Naive thymus-derived CD4-positive, alpha-beta T cell (primary cell): ENCODE data around the gene IL4. TPM values are rescaled to one million over a fixed set of nuclear protein-coding genes. Genes with fewer than 3 reads are reported as not detected.

Source experiments
- ATAC-seq: fragments of 150-1000 bp; cut with Tn5 transposase; 2 replicates; pipeline ENCODE4 v1.10.0; 2021; ENCODE audit warnings: mild to moderate bottlenecking, moderate library complexity
- CTCF ChIA-PET: fragments of 350-600 bp; sonication (Branson Sonifier 250); formaldehyde crosslinking; loops from one replicate; lab custom pipeline; 2021; ENCODE audit warnings: antibody characterized with exemption; lab: Charles Lee
- POLR2A ChIA-PET: fragments of 350-600 bp; sonication (Branson Sonifier 250); formaldehyde crosslinking; loops from one replicate; lab custom pipeline; 2021; ENCODE audit warnings: antibody characterized with exemption, inconsistent platforms; lab: Charles Lee
- DNase-seq, 9 donors: peaks; one replicate each; pipeline versions ENCODE4 v3.0.0 to v3.0.0-alpha.2; 2020 to 2022; ENCODE audit warnings: mixed read lengths in 1 of 9
- H3K27ac ChIP-seq: one replicate; pipeline ENCODE4 v1.7.0; 2013; ENCODE audit warnings: mild to moderate bottlenecking, low read depth, low read length, moderate library complexity
- H3K27me3 ChIP-seq, 2 donors: one replicate each; pipeline ENCODE4 v1.7.0; 2013; ENCODE audit warnings: low read length in 2 of 2, mild to moderate bottlenecking in 2 of 2, moderate library complexity in 2 of 2; ENCODE audit not compliant: control insufficient read depth in 2 of 2, insufficient read depth in 2 of 2
- H3K36me3 ChIP-seq, 3 experiments: 1 replicate in 2 of 3; 2 replicates in 1 of 3; pipeline ENCODE4 v1.7.0; 2013; ENCODE audit warnings: low read length in 3 of 3, mild to moderate bottlenecking in 3 of 3, moderate library complexity in 1 of 3; ENCODE audit not compliant: insufficient read depth in 3 of 3, control insufficient read depth in 2 of 3
- H3K4me1 ChIP-seq, 2 donors: one replicate each; pipeline ENCODE4 v1.7.0; 2013; ENCODE audit warnings: low read length in 2 of 2, mild to moderate bottlenecking in 2 of 2, moderate library complexity in 1 of 2; ENCODE audit not compliant: control insufficient read depth in 2 of 2, insufficient read depth in 2 of 2
- H3K4me3 ChIP-seq: 2 replicates; pipeline ENCODE4 v1.7.0; 2013; ENCODE audit warnings: mild to moderate bottlenecking, low read length
- H3K9me3 ChIP-seq, 3 experiments: 1 replicate in 2 of 3; 2 replicates in 1 of 3; pipeline ENCODE4 v1.7.0; 2013; ENCODE audit warnings: low read length in 3 of 3; ENCODE audit not compliant: control insufficient read depth in 2 of 3
- H3K27ac Mint-ChIP-seq, 9 donors: one replicate each; pipeline ENCODE4 v1.8.0; 2020 to 2022; ENCODE audit warnings: mixed read lengths in 9 of 9, mild to moderate bottlenecking in 8 of 9, moderate library complexity in 5 of 9, inconsistent platforms in 2 of 9
- H3K27me3 Mint-ChIP-seq, 5 donors: one replicate each; pipeline ENCODE4 v1.8.0; 2021 to 2022; ENCODE audit warnings: mixed read lengths in 5 of 5, mild to moderate bottlenecking in 1 of 5
- H3K36me3 Mint-ChIP-seq, 5 donors: one replicate each; pipeline ENCODE4 v1.8.0; 2020 to 2022; ENCODE audit warnings: mixed read lengths in 5 of 5, mild to moderate bottlenecking in 3 of 5, inconsistent platforms in 1 of 5
- H3K4me1 Mint-ChIP-seq, 7 donors: one replicate each; pipeline ENCODE4 v1.8.0; 2020 to 2022; ENCODE audit warnings: mixed read lengths in 7 of 7, mild to moderate bottlenecking in 3 of 7, inconsistent platforms in 1 of 7
- H3K4me3 Mint-ChIP-seq, 10 donors: one replicate each; pipeline ENCODE4 v1.8.0; 2020 to 2022; ENCODE audit warnings: mild to moderate bottlenecking in 10 of 10, mixed read lengths in 10 of 10, moderate library complexity in 6 of 10, inconsistent platforms in 2 of 10
- H3K9me3 Mint-ChIP-seq, 11 donors: one replicate each; pipeline ENCODE4 v1.8.0; 2020 to 2022; ENCODE audit warnings: mixed read lengths in 11 of 11, mild to moderate bottlenecking in 4 of 11, inconsistent platforms in 1 of 11, moderate library complexity in 1 of 11
- intact Hi-C, 2 donors: fragments of 100-400 bp; cut with micrococcal nuclease; formaldehyde crosslinking; loops; one replicate each; pipeline ENCODE4 v1.15.1; 2023
- polyA plus RNA-seq, 2 donors: library from polyadenylated mRNA; unstranded; fragments of 300-500 nt; fragmentation: Illumina TruSeq; gene quantifications; one replicate each; pipeline ENCODE4 v1.2.3, GENCODE V29; 2021
- total RNA-seq, 6 experiments: library from RNA in 5 of 6; stranded (reverse) in 5 of 6; gene quantifications; 1 replicate in 5 of 6; 2 replicates in 1 of 6; pipeline ENCODE4 v1.2.3 and lab custom pipeline; 2021 to 2026

Gene IL4
- total and polyA plus RNA-seq, 7 experiments from 2014 or later, result 1.1 to 6.0 (median 4.5) TPM; not detected in 4

DNA sequence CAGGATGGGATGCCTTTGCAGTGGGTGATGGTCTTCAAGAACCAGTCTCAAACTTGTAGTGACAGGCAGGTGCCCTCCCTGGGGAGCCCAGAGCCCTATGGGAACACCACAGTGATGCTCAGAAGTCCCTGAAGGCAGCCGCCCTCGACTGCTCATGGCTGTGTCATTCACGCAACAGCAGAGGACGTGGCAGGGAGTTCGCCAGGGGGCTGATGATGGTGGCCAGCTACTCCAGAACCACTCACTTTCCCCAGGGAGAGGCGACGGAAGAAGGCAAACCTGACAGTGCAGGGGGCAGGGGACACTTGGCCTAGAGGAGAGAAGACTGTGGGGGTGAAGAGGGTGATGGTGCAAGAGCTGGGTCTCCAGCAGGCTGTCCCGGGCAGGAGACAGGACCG is 11.8 kb upstream of the IL4 start:
- Mint-ChIP-seq H3K27me3 (peaks cover under 1 to 28% (median 19%) of the 10 kb centered on the region in 5 donors), H3K36me3 (no peaks in the 10 kb centered on the region), H3K4me3 (no peak overlapping the region), H3K9me3 (peaks cover 0 to 3% (median 0%) of the 10 kb centered on the region in 11 donors), H3K4me1 (peaks cover 0 to 62% (median 5%) of the 10 kb centered on the region in 7 donors), H3K27ac (no peak overlapping the region)
- ATAC-seq (no peak), DNase-seq (no peak)
- Histone ChIP-seq H3K36me3 (no peaks in the 10 kb centered on the region), H3K27me3 (no peaks in the 10 kb centered on the region), H3K4me3 (no peak overlapping the region), H3K9me3 (no peaks in the 10 kb centered on the region), H3K4me1 (peaks cover under 1 to 29% of the 10 kb centered on the region in 2 donors), H3K27ac (no peak overlapping the region)
- POLR2A ChIA-PET, result no interaction called here
- intact Hi-C loops, result loop anchor here in 1 of 2 donors (5.0 kb wide), 1 partner anchor 40 kb away; no protein-coding TSS in a partner anchor
- CTCF ChIA-PET, result no interaction called here

DNA sequence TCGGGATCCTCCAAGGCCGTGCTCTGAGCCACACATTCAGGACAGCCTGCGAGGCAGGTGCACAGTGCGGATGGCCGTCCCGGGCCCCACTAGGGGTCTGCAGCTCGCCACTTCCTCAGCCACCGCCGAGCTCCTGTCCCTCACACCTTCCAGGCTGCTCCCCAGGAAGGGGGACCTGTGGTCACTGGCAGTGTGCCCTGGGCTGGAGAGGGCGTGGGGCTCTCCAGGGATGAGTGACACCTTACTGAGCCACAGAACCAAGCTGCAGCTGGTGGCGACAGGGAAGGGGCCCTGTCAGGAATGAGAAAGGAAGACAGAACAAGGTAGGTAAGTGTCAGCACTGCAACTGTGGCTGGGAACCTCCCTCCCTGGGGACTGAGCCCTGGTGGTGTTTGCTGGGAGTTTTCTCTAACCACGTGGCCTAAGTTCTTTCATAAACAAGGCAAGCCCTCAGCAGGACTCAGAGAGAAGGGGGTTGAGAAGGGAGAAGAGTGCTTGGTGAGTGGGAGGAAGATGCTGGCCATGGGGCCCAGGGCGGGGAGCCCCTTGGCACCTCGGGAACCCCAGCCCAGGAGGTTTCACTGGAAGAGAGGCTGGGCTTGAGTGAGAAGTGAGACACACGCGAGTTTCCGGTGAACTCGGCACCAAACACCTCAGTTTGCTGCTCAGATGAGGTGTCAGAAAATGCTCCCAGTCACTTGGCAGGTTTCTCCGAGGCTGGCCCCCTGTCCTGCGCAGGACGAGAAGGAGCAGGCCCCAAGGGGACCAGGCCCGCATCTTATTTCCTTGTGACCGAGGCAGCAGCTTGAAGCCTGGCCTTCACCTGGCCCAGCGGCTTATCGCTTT is 10.6 kb upstream of the IL4 start:
- Histone ChIP-seq H3K27ac (no peak overlapping the region), H3K27me3 (no peaks in the 10 kb centered on the region), H3K4me3 (no peak overlapping the region), H3K9me3 (no peaks in the 10 kb centered on the region), H3K36me3 (no peaks in the 10 kb centered on the region), H3K4me1 (peaks cover 0 to 28% of the 10 kb centered on the region in 2 donors)
- POLR2A ChIA-PET, result no interaction called here
- CTCF ChIA-PET, result no interaction called here
- Mint-ChIP-seq H3K27me3 (peaks cover 0 to 16% (median 9%) of the 10 kb centered on the region in 5 donors), H3K27ac (peak overlapping the region in 1 of 9 donors; percentile 91), H3K4me3 (peak overlapping the region in 1 of 10 donors; percentile 60), H3K9me3 (peaks cover 0 to 3% (median 0%) of the 10 kb centered on the region in 11 donors), H3K36me3 (no peaks in the 10 kb centered on the region), H3K4me1 (peaks cover 0 to 58% (median 0%) of the 10 kb centered on the region in 7 donors)
- intact Hi-C loops, result loop anchor here in 1 of 2 donors (5.0 kb wide), 1 partner anchor 39 kb away; no protein-coding TSS in a partner anchor
- peak; percentile 33 for ATAC-seq
- DNase-seq, result peak in 1 of 9 donors; percentile 69

DNA sequence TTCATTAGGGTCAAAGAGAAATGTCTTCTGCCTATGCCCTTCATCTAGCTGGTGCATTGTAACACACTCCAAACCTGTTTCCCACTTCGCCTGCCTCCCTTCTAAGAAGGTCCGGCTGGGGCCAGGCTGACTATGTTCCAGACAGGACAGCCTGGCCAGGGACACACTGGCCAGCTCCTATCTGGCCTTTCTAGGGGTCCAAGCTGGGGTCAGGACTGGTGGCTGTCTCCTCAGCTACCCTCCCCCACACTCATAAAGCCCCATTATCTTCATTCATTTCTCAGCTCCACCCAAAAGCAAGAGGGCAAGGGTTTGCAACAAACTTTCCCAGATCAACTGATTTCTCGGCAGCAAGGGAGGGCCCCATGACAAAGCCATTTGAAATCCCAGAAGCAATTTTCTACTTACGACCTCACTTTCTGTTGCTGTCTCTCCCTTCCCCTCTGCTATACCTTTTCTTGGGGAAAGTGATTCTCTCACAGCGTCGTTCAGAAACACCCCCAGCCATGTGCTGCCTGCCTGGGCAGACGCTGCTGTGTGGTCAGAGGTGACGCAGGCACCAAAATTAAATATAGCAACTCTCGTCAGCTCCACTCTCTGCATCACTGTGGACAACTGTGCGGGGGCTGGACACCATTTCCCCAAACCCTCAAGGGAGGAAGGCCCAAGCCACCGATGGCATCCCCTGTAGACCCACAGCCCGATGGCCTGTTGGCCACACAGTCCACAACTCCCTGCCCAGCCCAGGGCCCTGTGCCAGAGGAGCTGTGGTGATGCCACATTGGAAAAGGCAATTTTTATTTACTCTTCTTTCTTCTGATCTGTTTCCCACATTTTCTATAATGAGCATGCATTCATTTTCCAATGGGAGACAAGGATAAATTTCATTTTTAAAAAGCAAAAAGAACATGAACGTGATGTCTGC is 9.8 kb upstream of the IL4 start:
- Histone ChIP-seq H3K4me3 (no peak overlapping the region), H3K27ac (no peak overlapping the region), H3K4me1 (peaks cover 0 to 28% of the 10 kb centered on the region in 2 donors), H3K9me3 (no peaks in the 10 kb centered on the region), H3K36me3 (no peaks in the 10 kb centered on the region), H3K27me3 (no peaks in the 10 kb centered on the region)
- peak overlapping the region in 1 of 9 donors; percentile 91 for H3K27ac Mint-ChIP-seq
- DNase-seq, result no peak
- H3K9me3 Mint-ChIP-seq, result peaks cover 0 to 2% (median 0%) of the 10 kb centered on the region in 11 donors
- peaks cover 0 to 9% (median 2%) of the 10 kb centered on the region in 5 donors for H3K27me3 Mint-ChIP-seq
- ChIA-PET POLR2A (no interaction called here), CTCF (no interaction called here)
- intact Hi-C loops, result loop anchor here in 1 of 2 donors (5.0 kb wide), 1 partner anchor 38 kb away; no protein-coding TSS in a partner anchor
- H3K4me3 Mint-ChIP-seq, result peak overlapping the region in 2 of 10 donors; percentile 13 to 55
- H3K4me1 Mint-ChIP-seq, result peaks cover 0 to 57% (median 0%) of the 10 kb centered on the region in 7 donors
- peak; percentile 40 for ATAC-seq
- no peaks in the 10 kb centered on the region for H3K36me3 Mint-ChIP-seq

GRCh38 chr5:132664696-132665209 is 9.0 kb upstream of the IL4 start:
- Histone ChIP-seq H3K9me3 (no peaks in the 10 kb centered on the region), H3K27ac (no peak overlapping the region), H3K27me3 (no peaks in the 10 kb centered on the region), H3K4me3 (no peak overlapping the region), H3K4me1 (peaks cover 0 to 28% of the 10 kb centered on the region in 2 donors), H3K36me3 (no peaks in the 10 kb centered on the region)
- Mint-ChIP-seq H3K4me1 (peaks cover 0 to 57% (median 0%) of the 10 kb centered on the region in 7 donors), H3K36me3 (no peaks in the 10 kb centered on the region), H3K4me3 (peak overlapping the region in 1 of 10 donors; percentile 55), H3K9me3 (no peaks in the 10 kb centered on the region), H3K27me3 (peaks cover 0 to 9% (median 0%) of the 10 kb centered on the region in 5 donors), H3K27ac (peak overlapping the region in 1 of 9 donors; percentile 91)
- CTCF ChIA-PET, result no interaction called here
- ATAC-seq (no peak), DNase-seq (no peak)
- POLR2A ChIA-PET, result no interaction called here
- intact Hi-C loops, result loop anchor here in 1 of 2 donors (5.0 kb wide), 1 partner anchor 38 kb away; no protein-coding TSS in a partner anchor

GRCh38 chr5:132665574-132666080 is 8.2 kb upstream of the IL4 start:
- intact Hi-C loops, result no loop called here

More at GRCh38 chr5:132665574-132666080, 8.2 kb upstream of the IL4 start:
- H3K9me3 ChIP-seq, result no peaks in the 10 kb centered on the region
- Mint-ChIP-seq H3K9me3 (no peaks in the 10 kb centered on the region), H3K4me3 (no peak overlapping the region), H3K27ac (peak overlapping the region in 1 of 9 donors; percentile 48), H3K4me1 (peaks cover 0 to 52% (median 0%) of the 10 kb centered on the region in 7 donors), H3K36me3 (no peaks in the 10 kb centered on the region), H3K27me3 (peaks cover 0 to 9% (median 0%) of the 10 kb centered on the region in 5 donors)
- H3K4me3 ChIP-seq, result no peak overlapping the region
- H3K4me1 ChIP-seq, result peaks cover 0 to 28% of the 10 kb centered on the region in 2 donors
- ATAC-seq (no peak), DNase-seq (no peak)
- H3K36me3 ChIP-seq, result no peaks in the 10 kb centered on the region
- POLR2A ChIA-PET, result no interaction called here
- CTCF ChIA-PET, result no interaction called here
- no peak overlapping the region for H3K27ac ChIP-seq
- H3K27me3 ChIP-seq, result no peaks in the 10 kb centered on the region
